Natural killer cell (primary cell): Measurements from ENCODE around the gene CAPN7. TPM values are rescaled to one million over a fixed set of nuclear protein-coding genes. Genes with fewer than 3 reads are reported as not detected.

ENCODE experiments used
- ATAC-seq, 3 donors: fragments of 150-1000 bp in 2 of 3; fragments of 200-7000 bp in 1 of 3; cut with Tn5 transposase; 1 replicate in 1 of 3; 2 replicates in 2 of 3; pipeline ENCODE4 v1.10.0; 2021; ENCODE audit warnings: mild to moderate bottlenecking in 2 of 3, moderate library complexity in 2 of 3
- DNase-seq, 2 donors: peaks; one replicate each; pipeline versions ENCODE4 v3.0.0 to v3.0.0-alpha.2; 2013 to 2021; ENCODE audit warnings: mixed read lengths in 1 of 2
- H3K27ac ChIP-seq: one replicate; pipeline ENCODE4 v1.5.1; 2013; ENCODE audit warnings: mild to moderate bottlenecking, low read length
- H3K27me3 ChIP-seq: one replicate; pipeline ENCODE4 v1.6.1; 2013; ENCODE audit warnings: low read length; ENCODE audit not compliant: control insufficient read depth, insufficient read depth
- H3K36me3 ChIP-seq: one replicate; pipeline ENCODE4 v1.6.1; 2013; ENCODE audit warnings: low read length; ENCODE audit not compliant: control insufficient read depth, insufficient read depth
- H3K4me1 ChIP-seq: one replicate; pipeline ENCODE4 v1.6.1; 2013; ENCODE audit warnings: low read length; ENCODE audit not compliant: control insufficient read depth, insufficient read depth
- H3K4me3 ChIP-seq: one replicate; pipeline ENCODE4 v1.5.1; 2013; ENCODE audit warnings: low read length
- H3K9me3 ChIP-seq: one replicate; pipeline ENCODE4 v1.6.1; 2013; ENCODE audit warnings: low read length; ENCODE audit not compliant: control insufficient read depth, insufficient read depth
- H3K27ac Mint-ChIP-seq, 2 donors: one replicate each; pipeline ENCODE4 v1.8.0; 2022; ENCODE audit warnings: mild to moderate bottlenecking in 2 of 2, mixed read lengths in 2 of 2, moderate library complexity in 1 of 2
- H3K27me3 Mint-ChIP-seq, 2 donors: one replicate each; pipeline ENCODE4 v1.8.0; 2022; ENCODE audit warnings: low read depth in 2 of 2, mixed read lengths in 2 of 2
- H3K36me3 Mint-ChIP-seq: one replicate; pipeline ENCODE4 v1.8.0; 2022; ENCODE audit warnings: mixed read lengths
- H3K4me1 Mint-ChIP-seq, 2 donors: one replicate each; pipeline ENCODE4 v1.8.0; 2022; ENCODE audit warnings: mixed read lengths in 2 of 2
- H3K4me3 Mint-ChIP-seq: one replicate; pipeline ENCODE4 v1.8.0; 2022; ENCODE audit warnings: mild to moderate bottlenecking, moderate library complexity, mixed read lengths
- H3K9me3 Mint-ChIP-seq, 2 donors: one replicate each; pipeline ENCODE4 v1.8.0; 2022; ENCODE audit warnings: mixed read lengths in 2 of 2
- CTCF ChIP-seq: fragments of 200-600 bp; IDR thresholded peaks from one replicate; pipeline ENCODE4 v1.8.0; 2022; ENCODE audit warnings: antibody characterized with exemption
- WGBS: methylation state at CpG from one replicate; pipeline ENCODE4 v1.1.7; 2013; ENCODE audit warnings: missing lambda C conversion rate; ENCODE audit not compliant: insufficient coverage; 5-methylcytosine and 5-hydroxymethylcytosine counted together
- intact Hi-C: fragments of 100-400 bp; cut with micrococcal nuclease; formaldehyde crosslinking; loops from one replicate; pipeline ENCODE4 v1.14.2; 2022
- total RNA-seq, 4 donors: library from RNA; stranded (reverse); fragments of 120-200 nt in 1 of 4; gene quantifications; one replicate each; pipeline versions ENCODE4 v1.2.3 to v1.2.4, GENCODE V29; 2013 to 2022

The CAPN7 gene
- total RNA-seq, 3 donors from 2014 or later (not counting 1 experiment from before 2014, with no cell fraction given), result 35.3 to 59.9 (median 52.8) TPM

- H3K27ac Mint-ChIP-seq, result peak overlapping the region; percentile 71 to 87
- H3K27me3 Mint-ChIP-seq, result no peaks in the 10 kb centered on the region
- DNase-seq, result no peak
- 89% methylated on average over 2 of the region's 3 CpGs for WGBS
- intact Hi-C loops, result no loop called here
- H3K4me3 Mint-ChIP-seq, result peak overlapping the region; percentile 45
- no peaks in the 10 kb centered on the region for H3K27me3 ChIP-seq
- no peak for ATAC-seq
- H3K36me3 ChIP-seq, result peaks cover 26% of the 10 kb centered on the region
- peaks cover 86 to 92% of the 10 kb centered on the region in 2 donors for H3K4me1 Mint-ChIP-seq
- H3K36me3 Mint-ChIP-seq, result no peaks in the 10 kb centered on the region
- H3K9me3 Mint-ChIP-seq, result no peaks in the 10 kb centered on the region
- TF ChIP-seq CTCF, result no peak
- H3K27ac ChIP-seq, result no peak overlapping the region
- H3K4me3 ChIP-seq, result no peak overlapping the region
- no peaks in the 10 kb centered on the region for H3K9me3 ChIP-seq
- H3K4me1 ChIP-seq, result peaks cover 85% of the 10 kb centered on the region
These were observed 92.5 kb downstream of the CAPN7 start for GRCh38 chr3:15298504-15298903.

GRCh38 chr3:15299036-15299435 lies 93.0 kb downstream of the CAPN7 start:
- Mint-ChIP-seq H3K27me3 (no peaks in the 10 kb centered on the region), H3K9me3 (no peaks in the 10 kb centered on the region), H3K4me3 (peak overlapping the region; percentile 45), H3K36me3 (no peaks in the 10 kb centered on the region), H3K4me1 (peaks cover 88 to 97% of the 10 kb centered on the region in 2 donors), H3K27ac (peak overlapping the region; percentile 71 to 87)
- Histone ChIP-seq H3K36me3 (peaks cover 26% of the 10 kb centered on the region), H3K9me3 (no peaks in the 10 kb centered on the region), H3K27me3 (no peaks in the 10 kb centered on the region), H3K27ac (peak overlapping the region; percentile 22), H3K4me3 (no peak overlapping the region), H3K4me1 (peaks cover 85% of the 10 kb centered on the region)
- WGBS, result 95% methylated on average over 3 of the region's 3 CpGs
- no peak for DNase-seq
- intact Hi-C loops, result no loop called here
- no peak for ATAC-seq
- TF ChIP-seq CTCF, result no peak

- Histone ChIP-seq H3K27me3 (no peaks in the 10 kb centered on the region), H3K27ac (peak overlapping the region; percentile 22), H3K9me3 (no peaks in the 10 kb centered on the region), H3K4me3 (no peak overlapping the region), H3K4me1 (peaks cover 86% of the 10 kb centered on the region), H3K36me3 (peaks cover 26% of the 10 kb centered on the region)
- no peak for TF ChIP-seq CTCF
- Mint-ChIP-seq H3K9me3 (no peaks in the 10 kb centered on the region), H3K27ac (peak overlapping the region; percentile 87), H3K36me3 (no peaks in the 10 kb centered on the region), H3K4me1 (peaks cover 85 to 95% of the 10 kb centered on the region in 2 donors), H3K4me3 (peak overlapping the region; percentile 98), H3K27me3 (no peaks in the 10 kb centered on the region)
- DNase-seq (no peak), ATAC-seq (peak in 1 of 3 donors; percentile 34)
- WGBS, result 53% methylated on average over 7 of the region's 8 CpGs
- intact Hi-C loops, result loop anchor here (5.0 kb wide), 1 partner anchor 33 kb away; no protein-coding TSS in a partner anchor
These were observed 94.5 kb downstream of the CAPN7 start for GRCh38 chr3:15300323-15301078.
